H9 (cell line): Measurements from ENCODE around the gene TRPM8. TPM values are rescaled to one million over a fixed set of nuclear protein-coding genes. Genes with fewer than 3 reads are reported as not detected.

Source experiments
- DNase-seq: peaks from one replicate; pipeline ENCODE4 v3.0.0-alpha.2; 2017
- H2AFZ ChIP-seq: one replicate; pipeline ENCODE4 v1.6.1; 2013; ENCODE audit warnings: mild to moderate bottlenecking, low read length, control low read depth, moderate library complexity
- H2AK5ac ChIP-seq: 2 replicates; pipeline ENCODE4 v1.6.1; 2013; ENCODE audit warnings: low read length, control low read depth, mixed read lengths; ENCODE audit not compliant: insufficient read length
- H2BK120ac ChIP-seq: one replicate; pipeline ENCODE4 v1.6.1; 2013; ENCODE audit warnings: low read depth, mild to moderate bottlenecking, low read length, control low read depth, inconsistent platforms; ENCODE audit not compliant: poor library complexity, severe bottlenecking
- H2BK12ac ChIP-seq: 2 replicates; pipeline ENCODE4 v1.6.1; 2013; ENCODE audit warnings: low read length, control low read depth, mixed read lengths, low read depth; ENCODE audit not compliant: insufficient read length
- H2BK15ac ChIP-seq: 2 replicates; pipeline ENCODE4 v1.6.1; 2013; ENCODE audit warnings: low read depth, low read length, control low read depth
- H2BK20ac ChIP-seq: one replicate; pipeline ENCODE4 v1.6.1; 2013; ENCODE audit warnings: low read depth, mild to moderate bottlenecking, low read length, control low read depth, inconsistent platforms; ENCODE audit not compliant: poor library complexity, severe bottlenecking
- H2BK5ac ChIP-seq: 2 replicates; pipeline ENCODE4 v1.6.1; 2013; ENCODE audit warnings: low read length, control low read depth, mixed read lengths; ENCODE audit not compliant: insufficient read length
- H3K14ac ChIP-seq: 2 replicates; pipeline ENCODE4 v1.6.1; 2013; ENCODE audit warnings: low read length, control low read depth; ENCODE audit not compliant: insufficient read depth
- H3K18ac ChIP-seq: 2 replicates; pipeline ENCODE4 v1.6.1; 2013; ENCODE audit warnings: low read depth, mild to moderate bottlenecking, mixed read lengths, low read length, control low read depth; ENCODE audit not compliant: insufficient read length
- H3K23ac ChIP-seq: 2 replicates; pipeline ENCODE4 v1.6.1; 2013; ENCODE audit warnings: low read length, control low read depth, mixed read lengths, low read depth; ENCODE audit not compliant: insufficient read length
- H3K23me2 ChIP-seq: 2 replicates; pipeline ENCODE4 v1.6.1; 2013; ENCODE audit warnings: low read depth, mild to moderate bottlenecking, mixed read lengths, low read length, control low read depth; ENCODE audit not compliant: insufficient read length, poor library complexity, severe bottlenecking
- H3K27ac ChIP-seq: 2 replicates; pipeline ENCODE4 v1.5.1; 2013; ENCODE audit warnings: low read length, control low read depth, mixed read lengths, low read depth; ENCODE audit not compliant: insufficient read length
- H3K27me3 ChIP-seq: 2 replicates; pipeline ENCODE4 v1.6.1; 2013; ENCODE audit warnings: low read length, control low read depth, inconsistent platforms; ENCODE audit not compliant: insufficient read depth
- H3K4ac ChIP-seq: 2 replicates; pipeline ENCODE4 v1.6.1; 2013; ENCODE audit warnings: low read depth, mild to moderate bottlenecking, control low read depth, inconsistent platforms, low read length, moderate library complexity
- H3K4me1 ChIP-seq: 2 replicates; pipeline ENCODE4 v1.6.1; 2013; ENCODE audit warnings: low read length, control low read depth, inconsistent platforms; ENCODE audit not compliant: insufficient read depth
- H3K4me2 ChIP-seq: 2 replicates; pipeline ENCODE4 v1.6.1; 2013; ENCODE audit warnings: low read length, control low read depth, mixed read lengths; ENCODE audit not compliant: insufficient read length, insufficient read depth
- H3K56ac ChIP-seq: 2 replicates; pipeline ENCODE4 v1.6.1; 2013; ENCODE audit warnings: low read depth, mild to moderate bottlenecking, mixed read lengths, low read length, control low read depth; ENCODE audit not compliant: insufficient read length
- H3K79me1 ChIP-seq: 2 replicates; pipeline ENCODE4 v1.6.1; 2013; ENCODE audit warnings: low read depth, mild to moderate bottlenecking, moderate library complexity, low read length, control low read depth, inconsistent platforms; ENCODE audit not compliant: insufficient read depth, poor library complexity, severe bottlenecking
- H3K79me2 ChIP-seq: 2 replicates; pipeline ENCODE4 v1.6.1; 2013; ENCODE audit warnings: low read length, control low read depth, inconsistent platforms; ENCODE audit not compliant: insufficient read depth
- H3K9ac ChIP-seq: 2 replicates; pipeline ENCODE4 v1.6.1; 2013; ENCODE audit warnings: low read length, control low read depth, mixed read lengths; ENCODE audit not compliant: insufficient read length; ENCODE audit errors: extremely low read depth
- H3K9me3 ChIP-seq: one replicate; pipeline ENCODE4 v1.6.1; 2013; ENCODE audit warnings: low read depth, low read length, inconsistent platforms; ENCODE audit not compliant: control insufficient read depth
- H3T11ph ChIP-seq: one replicate; pipeline ENCODE4 v1.6.1; 2013; ENCODE audit warnings: mild to moderate bottlenecking, low read length, control low read depth, inconsistent platforms
- H4K20me1 ChIP-seq: one replicate; pipeline ENCODE4 v1.6.1; 2013; ENCODE audit not compliant: control insufficient read depth, insufficient read length, insufficient read depth
- H4K5ac ChIP-seq: 2 replicates; pipeline ENCODE4 v1.6.1; 2013; ENCODE audit warnings: low read depth, mild to moderate bottlenecking, mixed read lengths, low read length, control low read depth; ENCODE audit not compliant: insufficient read length
- H4K8ac ChIP-seq: replicated peaks from 2 replicates; pipeline ENCODE4 v1.6.1; 2013; ENCODE audit warnings: low read length, control low read depth, mixed read lengths, low read depth; ENCODE audit not compliant: insufficient read length
- H4K91ac ChIP-seq: 2 replicates; pipeline ENCODE4 v1.6.1; 2013; ENCODE audit warnings: low read depth, mild to moderate bottlenecking, moderate library complexity, mixed read lengths, low read length, control low read depth; ENCODE audit not compliant: insufficient read length
- H3K27ac Mint-ChIP-seq, 3 experiments: 2 replicates in 2 of 3; 3 replicates in 1 of 3; pipeline ENCODE4 v1.8.0; 2020 to 2021; ENCODE audit warnings: mixed read lengths in 3 of 3, mild to moderate bottlenecking in 1 of 3, moderate library complexity in 1 of 3
- H3K27me3 Mint-ChIP-seq: 2 replicates; pipeline ENCODE4 v1.8.0; 2021; ENCODE audit warnings: low read depth, mild to moderate bottlenecking, moderate library complexity, mixed read lengths
- H3K36me3 Mint-ChIP-seq, 3 experiments: 2 replicates in 2 of 3; 3 replicates in 1 of 3; pipeline ENCODE4 v1.8.0; 2020 to 2021; ENCODE audit warnings: low read depth in 3 of 3, mixed read lengths in 3 of 3; ENCODE audit not compliant: insufficient read depth in 1 of 3
- H3K4me1 Mint-ChIP-seq, 2 experiments: 2 replicates each; pipeline ENCODE4 v1.8.0; 2020; ENCODE audit warnings: mixed read lengths in 2 of 2
- H3K4me3 Mint-ChIP-seq, 2 experiments: 2 replicates in 1 of 2; 3 replicates in 1 of 2; pipeline ENCODE4 v1.8.0; 2020 to 2021; ENCODE audit warnings: mild to moderate bottlenecking in 2 of 2, mixed read lengths in 2 of 2, moderate library complexity in 1 of 2
- H3K9me3 Mint-ChIP-seq, 2 experiments: 2 replicates in 1 of 2; 3 replicates in 1 of 2; pipeline ENCODE4 v1.8.0; 2020; ENCODE audit warnings: mild to moderate bottlenecking in 2 of 2, mixed read lengths in 2 of 2, moderate library complexity in 1 of 2
- WGBS: extraction: QIAGEN DNeasy Blood & Tissue Kit; methylation state at CpG from one replicate; pipeline ENCODE4 v1.1.7; 2013; ENCODE audit warnings: missing lambda C conversion rate, low lambda C conversion rate, mixed read lengths; ENCODE audit not compliant: insufficient read length; ENCODE audit errors: extremely low coverage; 5-methylcytosine and 5-hydroxymethylcytosine counted together
- total RNA-seq: library from RNA; stranded (reverse); gene quantifications from 2 replicates; pipeline ENCODE4 v1.2.1, GENCODE V29; 2021
- TF ChIP-seq, protein P1 (sequence below): fragments of 200-600 bp; sonication (generic); conservative IDR thresholded peaks from 3 replicates; pipeline ENCODE4 v1.8.0; 2021; ENCODE audit warnings: antibody characterized with exemption, mild to moderate bottlenecking

TRPM8 gene
- total RNA-seq, 1 experiment from 2014 or later = 0.28 TPM

DNA sequence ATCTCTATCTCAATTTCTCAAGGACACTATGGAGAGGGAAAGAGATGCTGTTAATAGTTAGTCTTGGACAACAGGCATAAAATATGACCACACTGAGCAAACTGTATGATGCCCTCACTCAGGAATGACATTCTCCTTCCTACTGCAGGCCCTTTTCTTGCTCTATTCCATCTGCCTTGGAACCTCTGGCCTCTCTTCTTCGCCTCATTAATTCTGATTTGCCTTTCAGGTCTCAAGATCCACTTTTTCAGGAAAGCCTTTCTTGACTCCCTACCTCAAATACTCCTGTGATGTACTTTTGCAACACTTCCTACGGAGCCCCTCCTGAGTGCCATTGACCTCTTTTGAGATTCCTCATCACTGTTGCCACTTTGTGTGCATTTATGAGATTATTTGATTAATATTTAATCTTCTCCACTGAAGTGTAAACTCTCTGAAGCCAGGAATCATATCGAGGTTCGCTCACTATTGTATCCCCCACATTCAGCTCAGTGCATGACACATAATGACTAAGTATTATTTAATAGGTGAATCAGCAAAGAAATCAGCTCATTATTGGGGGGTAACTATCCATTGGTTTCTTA, 112.1 kb downstream of the TRPM8 start:
- Histone ChIP-seq H3K9me3 (no peaks in the 10 kb centered on the region), H2BK120ac (no peak overlapping the region), H4K20me1 (no peaks in the 10 kb centered on the region), H3K23me2 (no peaks in the 10 kb centered on the region), H3K79me2 (no peaks in the 10 kb centered on the region), H2AK5ac (no peak overlapping the region), H3K27me3 (no peaks in the 10 kb centered on the region), H3K4me1 (no peaks in the 10 kb centered on the region), H3K4ac (no peak overlapping the region), H3K4me2 (no peak overlapping the region), H3K23ac (no peak overlapping the region), H3K27ac (no peak overlapping the region), H3K14ac (no peak overlapping the region), H3K79me1 (no peaks in the 10 kb centered on the region), H2BK15ac (no peak overlapping the region), H2BK20ac (no peak overlapping the region), H4K91ac (no peak overlapping the region), H3K18ac (no peak overlapping the region), H3K9ac (no peak overlapping the region), H3K56ac (no peak overlapping the region), H4K5ac (no peak overlapping the region), H4K8ac (no peak overlapping the region), H2BK12ac (no peak overlapping the region), H3T11ph (no peak overlapping the region), H2BK5ac (no peak overlapping the region), H2AFZ (no peak overlapping the region)
- H3K9me3 Mint-ChIP-seq = peaks cover 4 to 5% of the 10 kb centered on the region in 2 experiments; a peak in 3 of 5 replicates
- H3K4me1 Mint-ChIP-seq = no peaks in the 10 kb centered on the region
- TF ChIP-seq, protein P1, sequence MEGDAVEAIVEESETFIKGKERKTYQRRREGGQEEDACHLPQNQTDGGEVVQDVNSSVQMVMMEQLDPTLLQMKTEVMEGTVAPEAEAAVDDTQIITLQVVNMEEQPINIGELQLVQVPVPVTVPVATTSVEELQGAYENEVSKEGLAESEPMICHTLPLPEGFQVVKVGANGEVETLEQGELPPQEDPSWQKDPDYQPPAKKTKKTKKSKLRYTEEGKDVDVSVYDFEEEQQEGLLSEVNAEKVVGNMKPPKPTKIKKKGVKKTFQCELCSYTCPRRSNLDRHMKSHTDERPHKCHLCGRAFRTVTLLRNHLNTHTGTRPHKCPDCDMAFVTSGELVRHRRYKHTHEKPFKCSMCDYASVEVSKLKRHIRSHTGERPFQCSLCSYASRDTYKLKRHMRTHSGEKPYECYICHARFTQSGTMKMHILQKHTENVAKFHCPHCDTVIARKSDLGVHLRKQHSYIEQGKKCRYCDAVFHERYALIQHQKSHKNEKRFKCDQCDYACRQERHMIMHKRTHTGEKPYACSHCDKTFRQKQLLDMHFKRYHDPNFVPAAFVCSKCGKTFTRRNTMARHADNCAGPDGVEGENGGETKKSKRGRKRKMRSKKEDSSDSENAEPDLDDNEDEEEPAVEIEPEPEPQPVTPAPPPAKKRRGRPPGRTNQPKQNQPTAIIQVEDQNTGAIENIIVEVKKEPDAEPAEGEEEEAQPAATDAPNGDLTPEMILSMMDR = no peak
- no CpG with 5 or more reads among the region's 4 CpGs for WGBS
- H3K27me3 Mint-ChIP-seq = peaks cover 17% of the 10 kb centered on the region
- no peak overlapping the region for H3K27ac Mint-ChIP-seq
- H3K4me3 Mint-ChIP-seq = no peak overlapping the region
- DNase-seq = no peak
- H3K36me3 Mint-ChIP-seq = peaks cover 0 to 4% (median 0%) of the 10 kb centered on the region in 3 experiments; a peak in 1 of 7 replicates
